ENCODE data around the gene TEX38. TPM values are rescaled to one million over a fixed set of nuclear protein-coding genes. Genes with fewer than 3 reads are reported as not detected.
"Not testable (repeated sequence)": the region's sequence is repeated elsewhere in the genome, so short reads cannot be mapped to it uniquely, and the experiment has no call there.

The TEX38 gene
- total and polyA plus RNA-seq, 8 donors = not detected

GRCh38 chr1:46646844-46647243 lies 24.8 kb upstream of the TEX38 start:
- no peaks in the 10 kb centered on the region for H3K27me3 ChIP-seq
- intact Hi-C loops (cut with DNase I; ENCODE audit: low total_unique reads) = no loop called here
- no peak for DNase-seq
- no peak for TF ChIP-seq POLR2AphosphoS5 (IDR thresholded peaks at IDR 0.05)
- TF ChIP-seq, protein P1, sequence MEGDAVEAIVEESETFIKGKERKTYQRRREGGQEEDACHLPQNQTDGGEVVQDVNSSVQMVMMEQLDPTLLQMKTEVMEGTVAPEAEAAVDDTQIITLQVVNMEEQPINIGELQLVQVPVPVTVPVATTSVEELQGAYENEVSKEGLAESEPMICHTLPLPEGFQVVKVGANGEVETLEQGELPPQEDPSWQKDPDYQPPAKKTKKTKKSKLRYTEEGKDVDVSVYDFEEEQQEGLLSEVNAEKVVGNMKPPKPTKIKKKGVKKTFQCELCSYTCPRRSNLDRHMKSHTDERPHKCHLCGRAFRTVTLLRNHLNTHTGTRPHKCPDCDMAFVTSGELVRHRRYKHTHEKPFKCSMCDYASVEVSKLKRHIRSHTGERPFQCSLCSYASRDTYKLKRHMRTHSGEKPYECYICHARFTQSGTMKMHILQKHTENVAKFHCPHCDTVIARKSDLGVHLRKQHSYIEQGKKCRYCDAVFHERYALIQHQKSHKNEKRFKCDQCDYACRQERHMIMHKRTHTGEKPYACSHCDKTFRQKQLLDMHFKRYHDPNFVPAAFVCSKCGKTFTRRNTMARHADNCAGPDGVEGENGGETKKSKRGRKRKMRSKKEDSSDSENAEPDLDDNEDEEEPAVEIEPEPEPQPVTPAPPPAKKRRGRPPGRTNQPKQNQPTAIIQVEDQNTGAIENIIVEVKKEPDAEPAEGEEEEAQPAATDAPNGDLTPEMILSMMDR (IDR thresholded peaks at IDR 0.05) = no peak
- no peak for TF ChIP-seq EP300 (IDR thresholded peaks at IDR 0.05)
- TF ChIP-seq POLR2A (IDR thresholded peaks at IDR 0.05) = no peak
- peaks cover 7 to 64% (median 59%) of the 10 kb centered on the region in 4 donors for H3K36me3 ChIP-seq
- H3K27ac ChIP-seq = no peak overlapping the region
- no peak overlapping the region for H3K4me3 ChIP-seq
- WGBS, 5 donors = 81 to 97% (median 87%) methylated on average over 2 of the region's 2 CpGs
- H3K4me1 ChIP-seq = peaks cover 4 to 23% (median 16%) of the 10 kb centered on the region in 4 donors
- H3K9me3 ChIP-seq = peaks cover 0 to 9% (median 2%) of the 10 kb centered on the region in 4 donors

- intact Hi-C loops (cut with DNase I; ENCODE audit: low total_unique reads) = no loop called here
- Histone ChIP-seq H3K4me3 (no peak overlapping the region), H3K27me3 (no peaks in the 10 kb centered on the region), H3K36me3 (peaks cover 7 to 64% (median 59%) of the 10 kb centered on the region in 4 donors), H3K27ac (no peak overlapping the region), H3K9me3 (peaks cover 0 to 9% (median 2%) of the 10 kb centered on the region in 4 donors), H3K4me1 (peaks cover 4 to 16% (median 12%) of the 10 kb centered on the region in 4 donors)
- TF ChIP-seq POLR2AphosphoS5 (IDR thresholded peaks at IDR 0.05) (no peak), POLR2A (IDR thresholded peaks at IDR 0.05) (no peak), EP300 (IDR thresholded peaks at IDR 0.05) (no peak)
- TF ChIP-seq, protein P1 (IDR thresholded peaks at IDR 0.05) = no peak
- no peak for DNase-seq
- 95 to 98% (median 96%) methylated on average over 3 of the region's 3 CpGs for WGBS, 5 donors
These were observed 24.0 kb upstream of the TEX38 start for GRCh38 chr1:46647611-46648010.

DNA sequence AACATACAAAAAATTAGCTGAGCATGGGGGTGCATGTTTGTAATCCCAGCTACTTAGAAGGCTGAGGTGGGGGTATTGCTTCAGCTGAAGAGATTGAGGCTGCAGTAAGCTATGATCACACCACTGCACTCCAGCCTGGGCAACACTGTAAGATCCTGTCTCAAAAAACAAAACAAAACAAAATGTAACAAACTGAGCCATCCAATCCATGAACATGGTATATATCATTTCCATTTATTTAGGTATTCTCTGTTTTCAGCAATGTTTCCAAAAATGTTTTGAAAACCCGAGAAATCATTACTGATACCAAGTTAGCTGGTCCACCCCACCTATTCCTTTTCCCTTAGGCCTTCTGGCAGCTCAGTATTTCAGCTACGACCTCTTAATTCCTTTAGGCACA lies 21.9 kb upstream of the TEX38 start:
- no peak overlapping the region for H3K4me3 ChIP-seq
- no peak overlapping the region for H3K27ac ChIP-seq
- H3K36me3 ChIP-seq = peaks cover 10 to 82% (median 70%) of the 10 kb centered on the region in 4 donors
- H3K27me3 ChIP-seq = no peaks in the 10 kb centered on the region
- intact Hi-C loops (cut with DNase I; ENCODE audit: low total_unique reads) = no loop called here
- no peak for DNase-seq
- H3K9me3 ChIP-seq = peaks cover 0 to 9% (median 2%) of the 10 kb centered on the region in 4 donors
- TF ChIP-seq POLR2AphosphoS5 (IDR thresholded peaks at IDR 0.05) (no peak), POLR2A (IDR thresholded peaks at IDR 0.05) (no peak), EP300 (IDR thresholded peaks at IDR 0.05) (no peak)
- TF ChIP-seq, protein P1 (IDR thresholded peaks at IDR 0.05) = no peak
- 97 to 100% (median 100%) methylated on average over 2 of the region's 2 CpGs for WGBS, 5 donors
- H3K4me1 ChIP-seq = peaks cover 0 to 6% (median 0%) of the 10 kb centered on the region in 4 donors

DNA sequence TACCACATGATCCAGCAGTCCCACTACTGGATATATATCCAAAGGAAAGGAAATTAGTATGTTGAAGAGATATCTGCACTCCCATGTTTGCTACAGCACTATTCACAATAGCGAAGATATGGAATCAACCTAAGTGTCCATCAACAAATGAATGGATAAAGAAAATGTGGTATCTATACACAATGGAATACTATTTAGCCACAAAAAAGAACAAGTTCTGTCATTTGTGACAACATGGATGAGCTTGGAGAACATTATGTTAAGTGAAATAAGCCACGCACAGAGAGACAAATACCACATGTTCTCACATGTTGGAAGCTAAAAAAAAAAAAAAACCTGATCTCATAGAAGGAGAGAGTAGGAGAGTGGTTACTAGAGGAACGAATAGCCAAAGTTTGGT lies 21.2 kb upstream of the TEX38 start:
- WGBS, 5 donors = 72 to 98% (median 95%) methylated on average over 3 of the region's 3 CpGs
- no peak for DNase-seq
- Histone ChIP-seq H3K9me3 (peaks cover 0 to 9% (median 2%) of the 10 kb centered on the region in 4 donors), H3K27ac (no peak overlapping the region), H3K27me3 (no peaks in the 10 kb centered on the region), H3K4me1 (peaks cover 0 to 6% (median 0%) of the 10 kb centered on the region in 4 donors), H3K36me3 (peaks cover 14 to 85% (median 75%) of the 10 kb centered on the region in 4 donors), H3K4me3 (no peak overlapping the region)
- no peak for TF ChIP-seq POLR2AphosphoS5 (IDR thresholded peaks at IDR 0.05)
- no peak for TF ChIP-seq EP300 (IDR thresholded peaks at IDR 0.05)
- TF ChIP-seq POLR2A (IDR thresholded peaks at IDR 0.05) = no peak
- intact Hi-C loops (cut with DNase I; ENCODE audit: low total_unique reads) = no loop called here

GRCh38 chr1:46651152-46651551 lies 20.5 kb upstream of the TEX38 start:
- DNase-seq; H3K27me3 ChIP-seq; H3K4me3 ChIP-seq; H3K4me1 ChIP-seq; H3K9me3 ChIP-seq; H3K27ac ChIP-seq; intact Hi-C loops (cut with DNase I; ENCODE audit: low total_unique reads): not testable (repeated sequence)
- H3K36me3 ChIP-seq = peaks cover 20 to 92% (median 81%) of the 10 kb centered on the region in 4 donors
- 92 to 100% (median 94%) methylated on average over 3 of the region's 3 CpGs for WGBS, 5 donors
